HCT116 (cell line): ENCODE results near the gene TBC1D19. TPM values are rescaled to one million over a fixed set of nuclear protein-coding genes. Genes with fewer than 3 reads are reported as not detected.

Experiments used
- ATAC-seq: fragments of 200-7000 bp; cut with Tn5 transposase; 2 replicates; pipeline ENCODE4 v1.9.1; 2020; ENCODE audit warnings: mild to moderate bottlenecking, moderate library complexity
- BruUV-seq: library from RNA; stranded (reverse); fragments of 400-500 nt; replicated peaks from 2 replicates; lab custom pipeline; 2021; lab: Mats Ljungman, UMichigan
- CTCF ChIA-PET: fragments of 300-600 bp; sonication (Branson Sonifier 250); formaldehyde crosslinking; loops from one replicate; lab custom pipeline; 2021; ENCODE audit warnings: antibody characterized with exemption; lab: Charles Lee
- POLR2A ChIA-PET: fragments of 300-600, 350-600 bp; sonication (Branson Sonifier 250); formaldehyde crosslinking; loops from one replicate; lab custom pipeline; 2021; ENCODE audit warnings: antibody characterized with exemption; lab: Charles Lee
- RAD21 ChIA-PET, 2 experiments: fragments of 300-600 bp; sonication (Branson Sonifier 250); formaldehyde crosslinking; loops; one replicate each; lab custom pipeline; 2023; ENCODE audit warnings: low total read pairs in 2 of 2; ENCODE audit not compliant: uncharacterized antibody in 2 of 2, unreplicated experiment in 2 of 2, low non-redundant PET in 1 of 2; lab: Charles Lee
- DNase-seq: peaks from one replicate; pipeline ENCODE4 v3.0.0-alpha.2; 2010; ENCODE audit warnings: low read depth, low spot score
- H2AFZ ChIP-seq: fragments of 200-600 bp; shearing (Covaris generic), sonication (generic); 2 replicates; pipeline ENCODE4 v1.6.1; 2017; ENCODE audit warnings: low read depth, mixed run types, mixed read lengths, antibody characterized with exemption, low read length; ENCODE audit not compliant: poor library complexity, severe bottlenecking
- H3K27ac ChIP-seq: 2 replicates; pipeline ENCODE4 v1.5.1; 2012; ENCODE audit warnings: low read depth, low read length
- H3K27me3 ChIP-seq: fragments of 200-600 bp; sonication (generic); 2 replicates; pipeline ENCODE4 v1.6.1; 2016; ENCODE audit warnings: mixed run types, low read length, mixed read lengths; ENCODE audit not compliant: insufficient read depth
- H3K36me3 ChIP-seq, 2 experiments: fragments of 200-500 bp in 1 of 2; fragments of 200-600 bp in 1 of 2; sonication (Bioruptor generic) in 1 of 2; sonication (generic) in 1 of 2; 2 replicates each; pipeline versions ENCODE4 v1.5.1 to v1.6.1; 2014 to 2016; ENCODE audit warnings: low read length in 2 of 2, inconsistent platforms in 1 of 2, mixed read lengths in 1 of 2, mixed run types in 1 of 2; ENCODE audit not compliant: insufficient read depth in 2 of 2, control insufficient read depth in 1 of 2
- H3K4me1 ChIP-seq, 2 experiments: fragments of 200-600 bp in 1 of 2; sonication (generic) in 1 of 2; 2 replicates each; pipeline versions ENCODE4 v1.5.1 to v1.6.1; 2012 to 2017; ENCODE audit warnings: low read length in 2 of 2, inconsistent platforms in 1 of 2, mild to moderate bottlenecking in 1 of 2, mixed read lengths in 1 of 2, mixed run types in 1 of 2, moderate library complexity in 1 of 2; ENCODE audit not compliant: insufficient read depth in 2 of 2, control insufficient read depth in 1 of 2
- H3K4me2 ChIP-seq: fragments of 200-600 bp; sonication (generic); 2 replicates; pipeline ENCODE4 v1.6.1; 2017; ENCODE audit warnings: mixed run types, low read length, mixed read lengths
- H3K4me3 ChIP-seq, 2 experiments: fragments of 200-600 bp in 1 of 2; sonication (generic) in 1 of 2; replicated peaks in 1 of 2; 2 replicates each; pipeline ENCODE4 v1.5.1; 2011 to 2016; ENCODE audit warnings: low read length in 2 of 2, control low read depth in 1 of 2, low read depth in 1 of 2, mild to moderate bottlenecking in 1 of 2, mixed read lengths in 1 of 2, mixed run types in 1 of 2
- H3K79me2 ChIP-seq: fragments of 200-600 bp; sonication (generic); 2 replicates; pipeline ENCODE4 v1.6.1; 2017; ENCODE audit warnings: mild to moderate bottlenecking, mixed run types, low read length, moderate library complexity, mixed read lengths; ENCODE audit not compliant: insufficient read depth
- H3K9ac ChIP-seq: fragments of 200-600 bp; sonication (generic); 2 replicates; pipeline ENCODE4 v1.6.1; 2016; ENCODE audit warnings: low read length, mixed read lengths
- H3K9me2 ChIP-seq: fragments of 200-600 bp; sonication (generic), shearing (Covaris generic); 2 replicates; pipeline ENCODE4 v1.6.1; 2017; ENCODE audit warnings: mixed run types, mild to moderate bottlenecking, moderate library complexity; ENCODE audit not compliant: insufficient read depth
- H3K9me3 ChIP-seq, 2 experiments: fragments of 200-500 bp in 1 of 2; fragments of 200-600 bp in 1 of 2; sonication (Bioruptor generic) in 1 of 2; sonication (generic) in 1 of 2; 2 replicates each; pipeline ENCODE4 v1.6.1; 2014 to 2017; ENCODE audit warnings: low read length in 2 of 2, mixed read lengths in 2 of 2, inconsistent platforms in 1 of 2, low read depth in 1 of 2, mild to moderate bottlenecking in 1 of 2, mixed run types in 1 of 2, moderate library complexity in 1 of 2; ENCODE audit not compliant: control insufficient read depth in 1 of 2, insufficient read depth in 1 of 2
- H4K20me1 ChIP-seq: fragments of 200-600 bp; sonication (generic), shearing (Covaris generic); 2 replicates; pipeline ENCODE4 v1.6.1; 2017; ENCODE audit warnings: mixed run types, mild to moderate bottlenecking, moderate library complexity; ENCODE audit not compliant: insufficient read depth
- CEBPB ChIP-seq: IDR thresholded peaks from 2 replicates; pipeline ENCODE4 v1.6.1; 2012; ENCODE audit warnings: low read depth
- EGR1 ChIP-seq: IDR thresholded peaks from 2 replicates; pipeline ENCODE4 v1.6.1; 2012; ENCODE audit warnings: low read depth
- FOSL1 ChIP-seq: IDR thresholded peaks from 2 replicates; pipeline ENCODE4 v1.6.1; 2012; ENCODE audit warnings: low read depth
- JUND ChIP-seq: IDR thresholded peaks from 2 replicates; pipeline ENCODE4 v1.6.1; 2012
- POLR2AphosphoS5 ChIP-seq: IDR thresholded peaks from 2 replicates; pipeline ENCODE4 v1.6.1; 2011; ENCODE audit warnings: mild to moderate bottlenecking, low read depth, low read length, moderate library complexity
- ZNF274 ChIP-seq: fragments of 200-500 bp; sonication (Bioruptor generic); IDR thresholded peaks from 2 replicates; pipeline ENCODE4 v1.6.1; 2014; ENCODE audit warnings: mild to moderate bottlenecking, low read depth, low read length, inconsistent platforms
- intact Hi-C: fragments of 100-400 bp; cut with micrococcal nuclease; formaldehyde crosslinking; loops from 2 replicates; pipeline ENCODE4 v1.10.0; 2022
- total RNA-seq: library from RNA; stranded (reverse); gene quantifications from one replicate; pipeline ENCODE4 v1.2.1, GENCODE V29; 2021; ENCODE audit not compliant: unreplicated experiment

TBC1D19 gene
- total RNA-seq, 1 experiment from 2014 or later = 25.4 TPM

- BruUV-seq = no TSS peak
- H3K36me3 ChIP-seq = no peaks in the 10 kb centered on the region
Observed at GRCh38 chr4:26607776-26608175, 23.9 kb downstream of the TBC1D19 start.

GRCh38 chr4:26609391-26609790 is 25.5 kb downstream of the TBC1D19 start:
- H3K9ac ChIP-seq = no peak overlapping the region
- H3K9me2 ChIP-seq = no peaks in the 10 kb centered on the region
- DNase-seq (no peak), ATAC-seq (no peak)
- ChIA-PET POLR2A (no interaction called here), CTCF (no interaction called here), RAD21 (no interaction called here)
- peaks cover 34% of the 10 kb centered on the region for H3K79me2 ChIP-seq
- intact Hi-C loops = no loop called here
- no peak for TF ChIP-seq FOSL1
- no peak for TF ChIP-seq JUND
- no peaks in the 10 kb centered on the region for H3K9me3 ChIP-seq
- H3K27me3 ChIP-seq = no peaks in the 10 kb centered on the region
- no peak overlapping the region for H3K27ac ChIP-seq
- H3K4me2 ChIP-seq = no peak overlapping the region
- H2AFZ ChIP-seq = no peak overlapping the region
- no peaks in the 10 kb centered on the region for H3K36me3 ChIP-seq
- no peaks in the 10 kb centered on the region for H4K20me1 ChIP-seq
- no peaks in the 10 kb centered on the region for H3K4me1 ChIP-seq
- no peak overlapping the region for H3K4me3 ChIP-seq
- BruUV-seq = no TSS peak

More at GRCh38 chr4:26607776-26608175, 23.9 kb downstream of the TBC1D19 start:
- intact Hi-C loops = no loop called here
- Histone ChIP-seq H3K27ac (no peak overlapping the region), H3K4me2 (no peak overlapping the region), H3K4me3 (no peak overlapping the region), H3K27me3 (no peaks in the 10 kb centered on the region), H2AFZ (no peak overlapping the region), H3K9ac (no peak overlapping the region), H3K79me2 (peaks cover 37% of the 10 kb centered on the region), H3K9me3 (no peaks in the 10 kb centered on the region), H4K20me1 (no peaks in the 10 kb centered on the region), H3K4me1 (no peaks in the 10 kb centered on the region), H3K9me2 (no peaks in the 10 kb centered on the region)
- ChIA-PET RAD21 (no interaction called here), POLR2A (no interaction called here), CTCF (no interaction called here)
- ATAC-seq (no peak), DNase-seq (no peak)
- TF ChIP-seq POLR2AphosphoS5 (no peak), EGR1 (no peak), CEBPB (no peak), FOSL1 (no peak), ZNF274 (no peak)
